Mononuclear cell (primary cell): ENCODE measurements around the gene DOCK9. TPM values are rescaled to one million over a fixed set of nuclear protein-coding genes. Genes with fewer than 3 reads are reported as not detected.

ENCODE experiments used
- H3K27me3 ChIP-seq: 2 replicates; pipeline ENCODE4 v1.6.0; 2011; ENCODE audit warnings: low read length, control low read depth; ENCODE audit not compliant: insufficient read depth
- H3K4me1 ChIP-seq: 2 replicates; pipeline ENCODE4 v1.5.1; 2011; ENCODE audit warnings: mild to moderate bottlenecking, low read length, control low read depth; ENCODE audit not compliant: insufficient read depth
- H3K4me3 ChIP-seq: 2 replicates; pipeline ENCODE4 v1.5.1; 2011; ENCODE audit warnings: mild to moderate bottlenecking, low read length, moderate library complexity
- H3K9me3 ChIP-seq: 2 replicates; pipeline ENCODE4 v1.5.1; 2011; ENCODE audit warnings: low read depth, mild to moderate bottlenecking, control low read depth, low read length
- total RNA-seq: library from RNA; depleted of rRNA; stranded (reverse); fragments of >200 nt; gene quantifications from one replicate; pipeline ENCODE4 v1.2.3, GENCODE V29; 2012

The DOCK9 gene
- total RNA-seq, 1 donor, result 54.9 TPM

DNA sequence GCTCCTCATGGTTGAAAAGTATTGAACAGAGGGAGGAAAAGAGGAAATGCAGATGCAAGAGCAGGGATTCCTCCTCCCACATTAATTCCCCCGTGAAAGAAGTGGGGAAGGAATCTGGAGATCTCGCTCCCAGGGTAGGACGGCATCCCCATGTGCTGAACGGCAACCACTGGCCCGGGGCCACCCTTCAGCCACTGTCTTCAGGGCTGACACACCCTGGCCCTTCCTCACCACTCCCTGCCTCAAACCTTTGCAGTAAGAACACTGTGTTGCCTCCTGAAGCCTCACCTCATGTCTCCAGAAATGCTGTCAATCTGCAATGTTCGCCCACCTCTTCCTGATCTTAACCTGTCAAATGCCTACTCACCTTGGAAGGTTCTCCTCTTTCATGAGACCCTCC lies 10.9 kb upstream of the DOCK9 start:
- no peaks in the 10 kb centered on the region for H3K27me3 ChIP-seq
- no peak overlapping the region for H3K4me3 ChIP-seq
- no peaks in the 10 kb centered on the region for H3K9me3 ChIP-seq
- H3K4me1 ChIP-seq, result no peaks in the 10 kb centered on the region

DNA sequence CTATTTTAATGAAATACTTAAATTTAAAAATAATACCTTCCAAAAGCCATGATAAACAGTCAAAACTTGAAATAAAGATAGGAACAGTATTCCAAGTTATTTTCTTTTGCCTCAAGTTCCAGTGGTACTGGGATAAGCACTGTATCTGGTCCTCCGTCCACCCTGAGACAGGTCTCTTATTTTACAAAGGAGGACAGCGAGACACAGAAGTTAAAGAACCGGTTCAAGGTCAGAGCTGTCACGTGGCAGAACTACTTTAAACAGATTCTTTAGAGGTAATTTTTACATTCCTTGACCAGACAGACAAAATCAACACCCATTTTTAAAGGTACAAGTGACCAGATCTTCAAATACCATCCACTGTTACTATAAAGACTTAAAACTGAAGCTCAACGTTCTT lies 10.4 kb upstream of the DOCK9 start:
- Histone ChIP-seq H3K27me3 (no peaks in the 10 kb centered on the region), H3K4me1 (no peaks in the 10 kb centered on the region), H3K9me3 (no peaks in the 10 kb centered on the region), H3K4me3 (no peak overlapping the region)

DNA sequence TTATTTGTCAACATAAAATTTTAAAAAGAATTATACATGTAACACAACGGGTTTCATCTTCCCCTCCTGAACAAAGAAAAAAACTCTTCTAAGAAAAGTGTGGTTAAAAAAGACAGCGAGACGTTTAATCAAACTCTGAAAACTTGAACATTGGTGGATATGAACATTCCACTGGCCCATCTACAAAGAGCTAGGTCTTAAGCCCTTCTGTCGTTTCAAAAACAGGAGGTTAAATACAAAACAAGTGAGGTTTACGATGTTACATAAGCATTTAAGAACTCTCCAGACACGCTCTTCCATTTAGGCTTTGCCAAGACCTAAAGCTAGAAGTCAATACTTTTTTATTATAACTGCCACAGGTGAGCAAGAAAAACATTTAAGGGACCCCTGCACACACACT lies 9.4 kb upstream of the DOCK9 start:
- H3K9me3 ChIP-seq, result no peaks in the 10 kb centered on the region
- H3K27me3 ChIP-seq, result no peaks in the 10 kb centered on the region
- H3K4me3 ChIP-seq, result no peak overlapping the region
- peaks cover under 1% of the 10 kb centered on the region for H3K4me1 ChIP-seq

DNA sequence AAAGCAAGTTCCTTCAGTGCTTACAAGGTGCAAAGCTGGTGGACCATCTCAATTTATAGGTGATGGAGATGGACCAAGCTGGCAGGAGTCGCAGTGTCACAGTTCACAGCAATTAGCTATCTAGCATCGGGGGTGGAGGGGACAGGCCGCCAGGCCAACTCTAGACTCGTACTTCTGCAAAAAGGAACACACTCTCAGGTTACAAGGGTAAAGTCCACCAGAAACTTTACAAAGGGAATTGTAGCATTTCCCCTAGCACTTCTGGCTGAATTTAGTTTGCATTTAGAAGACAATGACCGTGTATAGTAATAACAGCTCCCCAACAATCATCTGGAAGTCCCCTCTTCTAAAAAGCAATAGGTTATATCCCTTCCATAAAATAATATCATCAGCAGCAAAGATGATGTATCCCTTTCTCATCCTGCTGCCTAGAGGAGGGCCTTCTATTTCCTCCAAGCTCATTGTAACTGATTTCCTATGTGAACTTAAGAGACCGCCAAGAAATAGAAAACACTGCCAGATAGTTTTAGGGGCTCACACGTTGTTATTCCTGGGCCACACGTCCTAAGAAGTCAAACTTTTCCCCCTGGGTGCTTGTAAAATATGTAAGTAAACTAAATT lies 8.5 kb upstream of the DOCK9 start:
- Histone ChIP-seq H3K4me3 (no peak overlapping the region), H3K4me1 (peaks cover 10% of the 10 kb centered on the region), H3K9me3 (no peaks in the 10 kb centered on the region), H3K27me3 (no peaks in the 10 kb centered on the region)

DNA sequence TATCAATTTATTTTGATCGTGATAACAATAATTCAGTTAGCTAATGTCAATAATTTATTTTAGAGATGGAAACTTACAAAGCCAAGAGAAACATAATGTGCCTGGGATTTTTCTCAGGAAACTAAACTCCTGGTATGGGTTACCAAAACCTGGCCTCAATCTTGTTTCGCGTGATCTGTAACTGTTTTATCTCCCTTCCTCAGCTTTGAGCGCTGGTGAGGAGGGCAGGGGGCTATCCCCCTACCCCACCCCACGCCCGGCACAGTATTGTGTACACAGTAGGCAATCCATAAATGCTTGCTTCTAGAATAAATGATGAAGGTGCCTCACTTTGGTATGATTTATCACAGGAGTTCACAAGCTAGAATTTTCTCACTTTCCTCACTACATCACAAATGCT lies 7.7 kb upstream of the DOCK9 start:
- Histone ChIP-seq H3K9me3 (no peaks in the 10 kb centered on the region), H3K27me3 (no peaks in the 10 kb centered on the region), H3K4me1 (peaks cover 10% of the 10 kb centered on the region), H3K4me3 (no peak overlapping the region)

DNA sequence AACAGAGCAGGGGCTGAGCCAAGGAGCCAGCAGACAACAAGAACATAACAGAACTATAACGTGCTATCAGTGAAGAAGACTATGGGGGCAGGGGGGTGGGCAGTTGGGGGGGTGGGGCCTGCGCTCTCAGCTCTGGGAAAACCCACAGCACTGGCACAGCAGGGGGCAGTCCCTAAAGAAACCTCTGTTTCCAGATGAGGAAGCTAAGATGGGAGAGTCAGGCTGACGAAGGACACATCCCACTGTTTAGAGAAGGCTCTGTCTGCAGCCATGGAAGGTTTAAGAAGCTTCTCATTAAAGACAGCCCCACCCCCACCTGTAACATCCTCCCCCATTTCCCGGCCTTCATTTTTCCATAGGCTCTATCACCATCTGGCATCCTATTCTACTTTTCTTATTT lies 7.1 kb upstream of the DOCK9 start:
- H3K27me3 ChIP-seq, result no peaks in the 10 kb centered on the region
- H3K4me3 ChIP-seq, result no peak overlapping the region
- peaks cover 10% of the 10 kb centered on the region for H3K4me1 ChIP-seq
- no peaks in the 10 kb centered on the region for H3K9me3 ChIP-seq

DNA sequence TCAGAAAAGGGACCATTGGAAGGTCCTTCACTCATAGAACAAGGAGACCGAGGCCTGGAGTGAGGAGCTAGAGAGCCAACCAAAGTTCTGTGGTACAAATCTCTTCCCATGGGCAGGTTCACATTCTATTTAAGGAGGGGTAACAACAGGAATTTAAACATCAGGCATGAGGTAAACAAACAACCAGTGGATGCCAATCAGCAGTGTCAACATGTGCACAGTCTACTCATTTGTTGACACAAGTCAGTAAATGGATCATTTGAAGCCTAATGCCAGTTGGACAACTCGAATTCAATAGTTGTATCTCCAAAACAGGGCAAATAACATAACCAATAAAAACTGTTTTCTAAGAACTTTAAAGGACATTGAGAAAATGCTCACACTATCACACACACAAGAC lies 6.3 kb upstream of the DOCK9 start:
- H3K4me3 ChIP-seq, result no peak overlapping the region
- H3K9me3 ChIP-seq, result no peaks in the 10 kb centered on the region
- peaks cover 10% of the 10 kb centered on the region for H3K4me1 ChIP-seq

DNA sequence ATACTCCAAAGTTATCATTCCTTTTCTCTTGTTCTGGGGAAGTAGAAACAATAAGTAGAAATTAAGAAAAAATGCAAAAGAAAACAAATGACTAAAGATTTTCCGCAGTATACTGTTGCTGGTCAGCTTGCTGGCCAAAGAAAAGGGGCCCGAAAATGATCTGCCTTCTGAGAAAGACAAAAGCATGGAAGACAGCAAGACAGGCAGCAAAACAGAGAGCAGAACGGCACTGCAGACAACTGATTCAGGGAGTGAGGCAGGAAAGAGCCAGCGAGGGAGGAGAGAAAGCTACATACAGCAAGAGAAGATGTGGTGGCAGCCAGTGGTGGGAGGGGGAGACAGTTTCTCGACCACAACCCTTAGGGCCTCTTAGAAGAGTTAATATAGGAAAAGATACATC lies 5.3 kb upstream of the DOCK9 start:
- peaks cover 10% of the 10 kb centered on the region for H3K4me1 ChIP-seq
- no peaks in the 10 kb centered on the region for H3K27me3 ChIP-seq
- H3K4me3 ChIP-seq, result no peak overlapping the region
- H3K9me3 ChIP-seq, result no peaks in the 10 kb centered on the region

More for the DNA sequence above, 6.3 kb upstream of the DOCK9 start:
- no peaks in the 10 kb centered on the region for H3K27me3 ChIP-seq

DNA sequence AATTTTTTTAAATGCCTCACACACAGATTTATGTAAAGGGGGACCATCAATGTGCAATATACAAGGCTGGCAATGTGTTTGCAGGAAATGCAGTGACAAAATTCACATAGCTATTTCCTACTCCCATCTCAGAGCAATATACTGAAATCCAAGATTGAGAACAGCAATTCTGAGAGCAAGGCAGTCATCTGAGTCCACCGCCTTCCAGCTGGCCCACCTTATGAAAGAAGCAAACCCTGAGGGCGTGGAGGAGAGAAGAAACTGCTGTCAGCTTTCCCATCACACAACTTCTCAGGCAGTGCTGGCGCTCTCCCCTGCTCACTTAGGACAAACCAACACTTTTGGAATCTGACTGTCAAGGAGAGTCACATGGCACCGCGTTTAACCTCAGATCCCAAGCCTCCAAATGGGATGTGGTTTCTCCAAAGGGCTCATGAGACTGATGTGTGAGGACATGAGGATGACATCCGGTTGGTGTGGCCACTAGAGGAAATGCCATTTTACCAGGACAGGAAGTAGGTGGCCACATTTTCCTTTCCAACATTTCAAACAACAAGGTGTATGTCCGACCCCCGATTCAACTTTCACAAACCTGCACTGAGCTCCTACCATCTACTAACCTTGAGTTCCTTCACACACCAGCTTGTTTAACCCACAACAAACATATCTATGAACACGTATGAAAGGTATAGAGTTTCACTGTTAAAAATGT lies 3.7 kb upstream of the DOCK9 start:
- no peaks in the 10 kb centered on the region for H3K27me3 ChIP-seq
- H3K9me3 ChIP-seq, result no peaks in the 10 kb centered on the region
- peaks cover 10% of the 10 kb centered on the region for H3K4me1 ChIP-seq
- H3K4me3 ChIP-seq, result no peak overlapping the region

DNA sequence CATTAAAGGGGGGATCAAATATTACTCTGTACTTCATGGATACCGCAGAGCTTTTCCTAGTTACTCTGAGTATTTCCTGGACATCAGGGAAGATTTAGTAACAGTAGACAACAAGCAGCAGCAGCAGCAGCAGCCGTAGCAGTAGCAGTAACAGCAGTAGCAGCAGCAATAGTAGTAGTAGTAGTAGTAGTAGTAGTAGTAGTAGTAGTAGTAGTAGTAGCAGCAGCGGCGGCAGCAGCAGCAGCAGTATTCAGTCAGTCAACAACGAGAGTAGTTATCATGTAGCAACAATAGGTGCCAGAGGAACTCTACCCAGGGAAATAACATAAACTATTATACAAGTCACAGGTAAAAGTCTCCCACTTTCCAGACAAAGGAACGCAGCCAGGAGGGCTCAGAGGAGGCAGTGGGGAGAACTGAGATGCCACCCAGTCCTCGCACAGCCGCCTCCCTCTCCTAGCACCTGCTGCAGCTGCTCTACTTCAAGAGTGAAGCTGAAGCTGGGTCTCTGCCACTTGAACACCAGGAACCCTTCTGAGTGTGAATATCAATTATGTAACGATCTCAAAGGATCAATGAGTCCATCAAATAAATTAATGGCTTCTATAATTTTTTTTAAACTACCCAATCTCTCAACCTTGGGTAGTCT lies 1.3 kb upstream of the DOCK9 start:
- H3K27me3 ChIP-seq, result no peaks in the 10 kb centered on the region
- peaks cover 21% of the 10 kb centered on the region for H3K4me1 ChIP-seq
- no peak overlapping the region for H3K4me3 ChIP-seq
- H3K9me3 ChIP-seq, result no peaks in the 10 kb centered on the region

DNA sequence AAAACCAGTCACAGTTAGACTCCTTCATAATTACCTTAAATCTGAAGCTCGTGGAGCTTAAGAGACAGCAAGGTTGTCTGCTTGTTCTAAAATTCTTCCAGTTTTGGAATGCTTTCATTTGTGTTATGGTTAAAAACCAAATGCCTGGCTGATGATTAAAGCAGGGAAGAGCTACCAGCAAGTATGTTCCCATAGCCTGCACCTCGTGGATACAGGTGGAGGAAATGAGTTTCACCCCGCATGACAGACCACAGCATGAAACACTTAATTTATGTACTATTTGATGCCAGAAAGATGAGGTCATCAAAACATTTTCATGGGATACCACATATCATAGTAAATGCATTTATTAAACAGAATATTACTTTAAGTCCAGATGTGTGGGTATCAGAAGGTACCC lies 416 bp upstream of the DOCK9 start:
- Histone ChIP-seq H3K4me1 (peaks cover 28% of the 10 kb centered on the region), H3K4me3 (no peak overlapping the region), H3K27me3 (no peaks in the 10 kb centered on the region), H3K9me3 (no peaks in the 10 kb centered on the region)

DNA sequence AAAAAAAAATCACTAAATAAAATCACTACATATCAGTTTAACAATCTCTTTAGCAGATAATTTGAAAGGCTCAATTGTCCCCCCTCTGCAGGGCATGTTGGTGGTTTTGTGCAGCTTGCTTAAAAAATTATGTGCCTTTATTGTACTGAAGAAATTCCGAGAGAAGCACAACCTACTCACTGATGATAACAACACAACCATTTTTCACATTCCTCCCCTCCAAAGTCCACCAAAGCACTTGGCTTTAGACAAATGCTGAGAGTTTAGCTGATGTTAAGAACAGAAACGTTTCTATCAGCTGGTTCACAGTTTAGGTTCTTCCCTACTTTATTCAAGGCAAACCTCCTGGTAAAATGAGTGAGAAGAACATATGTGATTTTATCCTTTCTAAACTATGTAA lies 923 bp downstream of the DOCK9 start:
- no peak overlapping the region for H3K4me3 ChIP-seq
- no peaks in the 10 kb centered on the region for H3K27me3 ChIP-seq
- peaks cover 24% of the 10 kb centered on the region for H3K4me1 ChIP-seq
- H3K9me3 ChIP-seq, result no peaks in the 10 kb centered on the region

DNA sequence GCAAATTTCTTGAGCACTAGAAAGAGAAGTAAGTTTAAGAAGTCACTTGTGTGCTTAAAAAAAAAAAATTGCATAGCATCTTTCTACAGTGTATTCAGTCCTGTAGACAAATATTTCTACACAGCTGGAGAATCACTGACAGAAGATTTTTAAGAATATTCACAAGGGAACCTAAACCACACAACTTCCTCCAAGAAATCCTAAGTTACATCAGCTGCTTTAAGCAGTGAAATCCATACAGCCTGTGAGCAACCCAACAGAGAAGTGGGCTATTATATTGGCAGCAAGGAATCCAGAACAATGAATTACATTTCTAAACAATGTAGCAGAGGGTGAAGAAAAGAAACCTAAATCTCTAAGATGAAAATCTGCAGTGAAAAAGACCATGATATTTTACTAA lies 1.5 kb downstream of the DOCK9 start:
- H3K4me3 ChIP-seq, result no peak overlapping the region
- no peaks in the 10 kb centered on the region for H3K27me3 ChIP-seq
- H3K4me1 ChIP-seq, result peaks cover 18% of the 10 kb centered on the region
- H3K9me3 ChIP-seq, result no peaks in the 10 kb centered on the region

DNA sequence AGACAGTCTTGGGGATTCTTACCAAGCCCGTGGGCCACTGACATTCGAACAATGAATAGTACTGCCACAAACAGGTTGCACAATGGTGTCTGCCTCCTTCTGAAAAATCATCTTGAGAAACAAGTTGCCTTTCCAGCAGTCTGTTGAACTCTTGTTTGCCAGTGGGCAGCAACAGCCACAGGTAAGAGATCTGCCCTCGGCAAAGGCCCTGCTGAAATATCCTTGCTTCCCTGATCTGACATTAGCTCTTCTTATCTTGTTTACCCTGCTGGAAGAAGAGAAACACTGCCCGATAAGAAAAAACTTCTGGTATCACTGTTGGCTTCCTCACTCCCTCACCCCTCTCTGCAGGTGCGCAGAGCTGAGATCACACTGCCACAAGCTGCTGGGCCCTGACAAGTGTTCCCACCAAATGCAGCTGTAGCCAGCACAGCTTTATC lies 2.0 kb downstream of the DOCK9 start:
- H3K4me1 ChIP-seq, result peaks cover 18% of the 10 kb centered on the region
- no peaks in the 10 kb centered on the region for H3K9me3 ChIP-seq
- H3K27me3 ChIP-seq, result no peaks in the 10 kb centered on the region
- H3K4me3 ChIP-seq, result no peak overlapping the region

DNA sequence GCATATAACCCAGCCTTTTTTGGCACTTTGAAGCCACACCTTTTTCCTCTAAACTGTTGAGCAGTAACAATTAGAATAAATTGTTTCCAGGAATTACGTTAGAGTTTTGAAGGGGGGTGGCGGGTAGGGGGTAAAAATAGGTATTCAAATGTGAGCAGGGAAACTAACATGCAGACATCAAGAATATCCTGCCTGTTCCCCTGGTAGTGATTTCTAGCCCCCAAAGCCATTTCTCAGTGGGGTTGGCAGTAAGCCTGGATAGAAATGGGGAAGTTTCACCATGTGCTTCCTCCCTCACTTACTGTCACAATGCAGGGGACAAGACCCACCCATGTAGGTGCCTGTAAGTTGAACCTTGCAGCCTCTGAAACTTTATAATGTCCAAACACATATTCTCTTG lies 3.8 kb downstream of the DOCK9 start:
- H3K27me3 ChIP-seq, result no peaks in the 10 kb centered on the region
- no peaks in the 10 kb centered on the region for H3K9me3 ChIP-seq
- no peak overlapping the region for H3K4me3 ChIP-seq
- H3K4me1 ChIP-seq, result peaks cover 18% of the 10 kb centered on the region

DNA sequence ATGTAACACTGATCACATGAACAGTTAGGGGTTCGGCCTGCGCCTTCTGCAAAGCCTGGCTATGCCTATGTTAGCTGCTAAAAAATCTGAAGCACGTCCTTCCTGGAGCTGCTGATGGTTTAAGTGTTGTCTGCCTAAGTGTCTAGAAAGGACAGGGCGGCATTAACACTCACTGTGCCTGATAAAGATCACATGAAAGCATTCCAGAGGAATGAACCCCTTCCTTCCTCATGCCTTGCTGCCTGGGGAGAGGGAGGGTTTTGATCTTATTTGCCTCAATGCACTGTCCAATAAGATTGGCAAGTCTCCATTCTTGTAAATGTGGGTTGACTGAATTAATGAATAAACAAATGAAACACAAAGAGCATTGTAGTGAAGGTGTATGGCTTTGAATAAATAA lies 5.2 kb downstream of the DOCK9 start:
- Histone ChIP-seq H3K27me3 (no peaks in the 10 kb centered on the region), H3K9me3 (no peaks in the 10 kb centered on the region), H3K4me3 (no peak overlapping the region), H3K4me1 (peaks cover 18% of the 10 kb centered on the region)
